Stimulated activated CD4-positive, alpha-beta T cell treated with anti-CD3 and anti-CD28 coated beads, Interleukin-12 subunit alpha, Interleukin-12 subunit beta, amount 100 ng/mL, for 4 hours (primary cell): ENCODE results near the gene ZBTB3.
A peak's percentile ranks its signal among the peaks of the same experiment; 100 is the strongest.
"Not testable (repeated sequence)": the region's sequence is repeated elsewhere in the genome, so short reads cannot be mapped to it uniquely, and the experiment has no call there.

ENCODE experiments used
- DNase-seq: peaks from one replicate; pipeline ENCODE4 v3.0.0-alpha.2; 2020

The ZBTB3 gene

DNA sequence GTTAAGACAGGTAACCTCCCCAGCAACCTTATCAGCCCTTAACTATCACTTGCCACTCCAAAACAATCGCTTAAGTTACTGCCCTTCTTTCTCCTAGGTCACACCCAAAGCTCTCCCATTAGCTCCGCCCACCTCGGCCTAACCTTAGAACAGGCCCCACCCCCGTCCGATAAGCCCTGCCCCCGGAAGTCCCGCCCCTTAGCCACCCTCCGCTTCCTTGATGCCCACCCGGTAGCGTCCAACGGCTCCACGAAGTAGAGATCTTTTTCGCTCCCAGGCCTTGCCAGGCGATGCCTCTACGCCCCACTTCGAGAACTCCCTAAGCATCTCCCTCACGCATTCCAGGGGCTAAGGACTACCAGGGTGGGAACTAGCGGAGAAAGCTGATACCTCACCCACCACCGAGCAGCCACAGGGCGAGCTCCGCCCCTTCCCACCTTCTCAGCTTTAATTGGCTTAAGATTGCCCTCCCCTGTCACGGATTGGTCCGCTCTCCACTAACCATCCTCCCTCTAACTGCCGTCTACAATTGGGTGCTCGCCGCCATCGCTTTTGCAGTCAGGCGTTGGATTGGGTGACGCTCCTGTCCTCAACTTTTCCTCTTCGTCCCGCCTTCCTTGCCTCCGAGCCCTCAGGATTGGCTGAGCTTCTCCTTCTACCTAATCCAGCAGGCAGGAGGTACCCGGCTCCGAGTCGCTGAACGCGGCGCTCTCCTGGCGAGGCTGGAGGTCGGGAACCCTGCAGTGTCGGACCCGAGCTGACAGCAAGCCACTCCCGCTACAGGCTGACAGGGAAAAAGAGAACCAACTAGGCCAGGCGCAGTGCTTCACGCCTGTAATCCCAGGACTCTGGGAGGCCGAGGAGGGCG, at the start of gene ZBTB3:
ZBTB3 (minus strand) TSS at position 425 of the 868 bp plus-strand sequence. CDS start 496 bp downstream, outside the sequence.
- peak; percentile 96 for DNase-seq

DNA sequence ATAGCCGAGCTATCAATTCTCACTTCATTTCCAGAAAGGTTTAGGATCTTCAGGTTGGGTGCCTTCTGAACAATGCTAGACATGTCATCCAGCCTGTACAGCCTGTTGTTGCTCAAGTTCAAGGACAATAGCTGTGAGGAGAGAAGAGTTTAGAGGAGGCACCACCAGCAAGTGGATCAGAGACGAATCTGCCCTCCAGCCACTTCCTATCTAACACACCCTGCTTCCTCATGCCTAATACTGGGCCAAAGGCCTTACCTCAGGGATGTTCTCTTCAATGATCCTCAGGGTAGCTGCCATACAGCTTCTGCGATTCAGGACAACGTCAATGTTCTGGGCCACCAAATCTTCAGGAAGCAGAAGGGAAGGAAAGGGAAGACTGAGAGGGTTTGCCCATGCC, 47.1 kb upstream of the ZBTB3 start:
- no peak for DNase-seq

DNA sequence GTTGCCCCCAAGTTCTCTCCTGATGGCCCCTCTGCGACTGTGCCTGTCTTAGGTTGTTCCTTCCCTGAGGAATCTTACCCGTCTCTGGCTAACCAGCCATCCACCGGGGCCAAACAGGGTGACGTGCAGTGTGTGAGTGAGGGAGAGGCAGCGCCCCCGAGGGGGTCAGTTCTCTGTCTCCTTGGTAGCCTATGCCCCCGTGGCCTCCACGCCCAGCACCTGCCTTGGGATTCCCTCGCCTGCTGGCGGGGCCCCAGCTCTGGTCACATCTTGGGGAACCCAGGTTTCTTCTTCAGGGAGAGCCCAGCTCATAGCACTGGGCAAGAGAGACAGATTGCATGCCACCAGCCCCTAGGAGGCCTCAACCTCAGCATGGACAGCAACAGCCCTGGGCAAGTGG, 45.5 kb upstream of the ZBTB3 start:
- DNase-seq: no peak

DNA sequence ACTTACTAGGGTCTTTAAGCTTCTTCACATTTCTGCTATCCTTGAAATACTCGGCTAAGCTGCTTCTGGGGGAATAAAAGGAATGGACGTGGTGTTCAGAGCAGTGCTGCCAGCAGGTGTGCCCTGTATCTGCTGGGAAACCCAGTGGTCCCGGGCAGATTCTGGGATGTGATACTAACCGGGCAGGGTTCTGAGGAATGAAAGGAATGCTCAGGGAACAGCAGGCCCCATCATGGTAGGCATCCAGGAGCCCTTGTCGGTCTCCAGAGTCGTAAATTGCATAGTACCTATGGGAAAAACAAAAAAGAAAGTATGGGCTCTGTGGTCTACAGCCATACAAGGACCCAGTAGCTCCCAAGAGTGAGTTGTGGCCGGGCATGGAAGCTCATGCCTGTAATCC, 42.3 kb upstream of the ZBTB3 start:
- no peak for DNase-seq

DNA sequence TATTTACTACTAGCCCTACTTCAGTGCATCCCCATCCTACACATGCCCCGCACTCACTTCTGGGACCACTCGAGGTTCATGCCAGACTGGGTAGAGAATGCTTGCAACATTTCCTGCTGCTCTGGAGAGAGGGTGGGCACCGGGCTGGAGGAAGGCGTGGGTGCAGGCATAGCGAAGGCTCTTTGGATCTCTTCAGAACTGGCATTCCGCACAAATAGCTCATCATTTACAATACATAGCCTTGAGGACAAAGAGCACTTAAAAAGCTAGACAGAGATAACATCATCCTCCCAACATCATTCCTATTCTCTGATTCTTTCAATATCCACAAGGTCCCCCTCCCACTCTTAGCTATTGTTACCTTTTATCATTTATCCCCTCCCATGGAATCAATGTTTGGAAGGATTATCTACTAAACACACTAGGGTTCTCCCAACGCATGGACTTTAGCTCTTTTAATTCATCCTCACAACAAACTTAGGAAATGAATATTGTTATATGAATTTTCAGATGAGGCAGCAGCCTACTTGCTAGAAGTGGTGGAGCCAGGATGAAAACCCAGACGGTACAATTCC, 40.3 kb upstream of the ZBTB3 start:
- DNase-seq: no peak

DNA sequence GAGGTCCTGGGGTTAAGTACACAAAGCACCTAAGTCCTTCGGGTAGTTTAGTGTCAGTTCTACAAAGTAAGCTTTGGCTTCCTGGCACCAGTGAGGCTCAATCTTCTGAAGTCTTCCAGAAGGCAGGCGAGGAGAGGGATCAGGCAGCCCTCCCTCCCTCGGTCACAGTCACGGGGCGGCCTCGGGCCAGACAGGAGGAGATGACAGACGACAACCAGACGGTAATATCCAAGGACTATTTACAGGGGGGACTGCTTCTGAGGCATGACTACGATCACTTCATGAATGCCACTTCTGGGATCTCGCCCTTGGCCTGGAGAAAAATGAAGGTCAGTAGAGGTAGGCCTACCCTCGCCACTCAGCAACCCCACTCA, 38.2 kb upstream of the ZBTB3 start:
- DNase-seq: no peak

DNA sequence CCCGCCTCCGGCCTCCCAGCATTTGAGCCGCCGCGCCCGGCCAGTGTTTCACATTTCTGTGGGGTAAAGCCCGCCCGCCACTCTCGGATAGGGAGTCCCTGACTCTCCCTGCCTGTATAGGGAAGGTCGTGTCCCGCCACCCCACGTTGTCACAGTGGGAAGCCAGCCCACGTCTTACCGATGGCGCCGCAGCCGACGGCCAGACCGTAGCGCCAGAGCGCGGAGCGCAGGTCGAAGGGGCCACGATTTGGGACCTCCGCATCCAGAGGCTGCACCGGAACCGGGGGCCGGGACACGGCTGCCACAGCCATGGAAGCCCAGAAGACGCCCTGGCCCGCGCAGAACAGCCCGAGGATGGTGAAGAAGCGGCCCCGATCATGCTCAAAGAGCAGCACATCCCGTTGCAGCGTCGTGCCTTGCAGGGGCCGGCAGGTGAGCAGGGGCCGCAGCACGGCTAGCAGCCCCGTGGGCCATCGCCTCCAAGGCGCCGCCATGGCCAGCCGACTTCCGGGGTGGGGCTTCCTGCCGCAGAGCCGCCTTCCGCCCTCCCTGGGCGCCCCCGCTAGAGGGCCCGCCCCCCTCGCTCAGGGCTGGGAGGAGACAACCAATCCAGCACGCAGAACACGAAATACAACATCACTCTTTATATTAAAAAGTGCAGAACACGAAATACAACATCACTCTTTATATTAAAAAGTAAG, 37.7 kb upstream of the ZBTB3 start, which contains the start of gene TMEM223:
TMEM223 (minus strand) TSS at position 506 of the 701 bp plus-strand sequence; CDS start at position 494, 12 bp downstream.
- DNase-seq: peak; percentile 89

DNA sequence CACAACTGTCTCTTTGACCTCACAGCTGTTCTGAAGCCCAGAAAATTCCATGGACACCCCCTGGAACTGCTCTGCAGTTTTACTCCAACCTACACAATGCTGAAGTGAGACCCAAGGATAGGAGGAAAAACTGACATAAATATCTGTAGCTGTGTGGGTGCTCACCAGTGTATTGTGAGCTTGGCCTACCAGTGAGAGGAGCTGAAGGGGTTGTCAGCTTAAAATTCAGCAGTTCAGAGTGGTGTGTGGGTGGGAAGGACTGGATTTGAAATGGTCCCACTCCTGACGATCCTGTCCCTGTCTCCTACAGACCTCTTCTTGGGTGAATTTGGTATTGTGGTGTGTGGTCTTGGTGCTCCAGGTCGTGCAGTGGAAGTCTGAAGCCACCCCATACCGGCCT, 35.6 kb upstream of the ZBTB3 start:
- no peak for DNase-seq

DNA sequence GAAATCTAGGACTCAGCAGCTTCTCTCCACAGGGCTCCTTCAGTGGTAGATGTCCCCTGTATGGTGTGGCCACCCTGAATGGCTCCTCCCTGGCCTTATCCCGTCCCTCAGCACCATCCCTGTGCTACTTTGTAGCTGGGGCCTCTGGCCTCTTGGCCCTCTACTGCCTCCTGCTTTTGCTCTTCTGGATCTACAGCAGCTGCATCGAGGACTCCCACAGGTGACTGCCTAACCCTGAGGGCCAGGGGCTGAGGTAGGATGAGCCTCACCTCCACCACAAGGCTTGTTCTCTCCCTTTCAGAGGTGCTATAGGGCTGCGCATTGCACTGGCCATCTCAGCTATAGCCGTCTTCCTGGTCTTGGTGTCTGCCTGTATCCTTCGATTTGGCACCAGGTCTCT, 35.0 kb upstream of the ZBTB3 start:
- no peak for DNase-seq

DNA sequence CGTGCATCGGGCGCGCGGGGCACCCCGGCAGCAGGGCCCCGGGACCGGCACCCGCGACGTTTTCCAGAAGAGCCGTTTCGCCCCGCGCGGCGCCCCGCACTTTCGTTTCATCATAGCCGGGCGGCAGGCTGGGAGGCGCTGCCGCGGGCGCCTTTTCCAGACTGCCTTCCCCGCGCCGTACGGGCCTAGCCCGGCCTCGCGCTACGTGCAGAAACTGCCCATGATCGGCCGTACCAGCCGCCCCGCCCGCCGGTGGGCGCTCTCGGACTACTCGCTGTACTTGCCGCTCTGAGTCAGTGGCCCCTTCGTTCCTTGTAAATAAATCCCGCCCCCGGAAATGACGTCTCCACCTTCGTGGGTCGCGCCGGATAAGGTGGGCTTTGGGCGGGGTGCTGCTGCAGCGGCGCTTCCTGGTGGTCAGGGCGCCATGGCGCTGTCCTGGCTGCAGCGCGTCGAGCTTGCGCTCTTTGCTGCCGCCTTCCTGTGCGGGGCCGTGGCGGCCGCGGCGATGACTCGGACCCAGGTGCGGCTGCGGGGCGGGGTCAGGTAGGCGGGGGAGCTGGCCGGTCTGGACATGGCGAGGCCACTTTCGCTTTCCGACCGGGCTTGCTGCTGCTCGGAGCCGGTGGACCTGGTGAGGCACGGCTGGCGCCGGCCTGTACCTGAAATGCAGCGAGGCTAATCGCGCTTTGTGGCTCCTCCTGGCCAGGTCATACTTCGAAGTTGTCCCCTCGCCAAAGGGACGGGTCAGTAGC, 33.2 kb upstream of the ZBTB3 start, which contains the start of gene TMEM179B:
TMEM179B (plus strand) TSS at position 398 of the 755 bp plus-strand sequence; CDS start at position 428, 30 bp downstream.
- DNase-seq: peak; percentile 96

DNA sequence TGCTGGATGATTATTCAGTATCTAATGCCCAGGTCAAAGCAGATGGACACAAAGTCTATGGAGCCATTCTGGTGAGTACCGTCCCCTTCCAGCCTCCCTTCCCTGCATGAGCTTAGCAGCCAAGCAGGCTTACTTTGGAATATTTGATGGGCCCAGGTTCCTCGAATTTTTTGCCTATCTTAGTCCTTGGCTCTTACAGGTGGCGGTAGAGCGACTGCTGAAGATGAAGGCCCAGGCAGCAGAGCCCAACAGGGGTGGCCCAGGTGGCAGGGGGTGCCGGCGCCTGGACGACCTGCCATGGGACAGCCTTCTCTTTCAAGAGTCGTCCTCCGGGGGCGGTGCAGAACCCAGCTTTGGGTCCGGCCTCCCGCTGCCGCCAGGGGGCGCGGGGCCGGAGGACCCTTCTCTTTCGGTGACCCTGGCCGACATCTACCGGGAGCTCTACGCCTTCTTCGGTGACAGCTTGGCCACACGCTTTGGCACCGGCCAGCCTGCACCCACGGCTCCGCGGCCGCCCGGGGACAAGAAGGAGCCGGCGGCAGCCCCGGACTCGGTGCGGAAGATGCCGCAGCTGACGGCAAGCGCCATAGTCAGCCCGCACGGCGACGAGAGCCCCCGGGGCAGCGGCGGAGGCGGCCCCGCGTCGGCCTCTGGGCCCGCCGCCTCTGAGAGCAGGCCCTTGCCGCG, 32.5 kb upstream of the ZBTB3 start:
- peak; percentile 77 for DNase-seq

DNA sequence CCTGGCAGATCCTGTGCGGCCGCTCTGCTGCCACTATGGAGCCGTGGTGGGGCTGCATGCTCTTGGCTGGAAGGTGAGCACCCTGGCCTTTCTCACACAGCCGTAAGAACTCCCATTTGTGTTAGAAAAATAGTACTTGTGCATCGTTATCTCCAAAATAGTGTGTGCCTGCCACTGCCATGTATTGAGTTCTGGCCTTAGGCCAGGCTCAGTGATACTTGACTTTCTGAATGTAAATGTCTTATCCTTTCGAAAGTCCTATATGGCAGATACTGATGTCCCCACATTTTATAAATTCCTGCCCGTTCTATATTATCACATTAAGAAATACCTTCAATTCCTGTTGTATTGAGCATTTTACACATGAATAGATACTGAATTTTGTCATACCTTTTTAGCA, 28.8 kb upstream of the ZBTB3 start:
- DNase-seq: no peak

DNA sequence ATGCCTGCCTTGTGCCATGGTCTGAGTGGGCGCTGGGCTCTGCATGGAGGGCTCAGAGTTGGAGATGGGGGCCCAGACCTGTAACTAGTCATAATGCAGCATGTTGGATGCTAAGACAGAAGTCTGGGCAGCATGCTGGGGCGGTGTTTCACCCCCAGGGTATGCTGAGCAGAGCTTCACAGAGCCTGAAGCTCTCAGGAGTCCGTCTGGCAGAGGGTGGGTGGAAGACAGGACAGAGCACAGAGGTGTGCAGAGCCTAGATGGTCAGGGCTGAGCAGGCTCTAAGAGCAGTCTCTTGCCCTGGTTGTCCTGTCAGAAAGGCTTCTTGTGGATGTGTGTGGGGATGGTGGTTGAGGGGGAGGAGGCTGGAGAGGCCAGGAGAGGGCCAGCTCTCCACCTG, 24.5 kb upstream of the ZBTB3 start:
- no peak for DNase-seq

DNA sequence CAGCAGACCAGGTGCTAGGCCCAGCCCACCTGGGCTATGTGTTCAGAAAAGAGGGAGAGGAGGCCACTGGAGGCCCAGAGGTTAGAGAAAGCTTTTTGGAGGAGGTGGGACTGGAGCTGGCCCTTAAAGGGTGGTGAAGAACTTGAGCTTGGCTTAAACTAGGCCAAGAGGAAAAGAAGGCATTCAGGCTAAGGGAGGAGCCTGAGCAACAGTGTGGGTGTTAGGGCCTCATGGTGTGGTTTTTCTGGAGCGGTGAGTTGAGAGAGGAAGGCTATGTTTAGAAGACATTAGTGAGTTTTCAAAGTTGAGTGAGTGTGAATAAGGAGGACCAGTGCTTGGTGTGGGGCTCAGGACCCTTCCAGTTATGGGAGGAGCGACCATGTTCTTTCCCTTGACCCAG, 23.4 kb upstream of the ZBTB3 start:
- DNase-seq: no peak

DNA sequence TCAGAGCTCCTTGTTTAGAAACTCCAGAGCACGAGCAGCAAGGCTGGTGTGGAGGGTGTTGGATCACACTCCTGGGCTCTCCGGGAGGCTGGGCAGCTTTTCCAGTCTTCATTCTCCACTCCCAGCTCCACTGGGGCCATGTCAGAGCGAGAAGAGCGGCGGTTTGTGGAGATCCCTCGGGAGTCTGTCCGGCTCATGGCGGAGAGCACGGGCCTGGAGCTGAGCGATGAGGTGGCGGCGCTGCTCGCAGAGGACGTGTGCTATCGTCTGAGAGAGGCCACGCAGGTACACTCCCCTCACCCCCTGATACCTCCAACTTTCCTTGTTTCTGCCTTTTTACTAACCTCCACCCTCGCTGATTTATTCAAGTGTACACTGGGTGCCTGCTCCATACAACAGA, 21.7 kb upstream of the ZBTB3 start:
- DNase-seq: no peak

DNA sequence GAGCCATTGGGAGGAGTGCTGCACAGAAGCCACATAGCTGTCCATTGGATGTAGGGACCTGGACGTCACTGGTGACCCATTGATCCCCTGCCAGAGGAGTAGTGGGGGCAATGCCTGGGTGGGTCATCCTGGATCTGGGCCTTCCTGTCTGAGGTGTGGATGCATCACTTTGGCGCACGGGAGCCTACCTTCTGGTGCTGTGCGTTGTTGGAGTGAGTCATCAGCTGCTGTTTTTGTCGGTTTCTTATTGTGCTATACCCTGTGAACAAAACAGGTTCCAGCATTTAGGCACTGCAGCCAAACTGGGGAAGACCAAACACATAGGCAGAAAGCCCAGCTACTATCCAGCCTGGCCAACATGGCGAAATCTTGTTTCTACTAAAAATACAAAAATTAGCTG, 20.4 kb upstream of the ZBTB3 start:
- no peak for DNase-seq

DNA sequence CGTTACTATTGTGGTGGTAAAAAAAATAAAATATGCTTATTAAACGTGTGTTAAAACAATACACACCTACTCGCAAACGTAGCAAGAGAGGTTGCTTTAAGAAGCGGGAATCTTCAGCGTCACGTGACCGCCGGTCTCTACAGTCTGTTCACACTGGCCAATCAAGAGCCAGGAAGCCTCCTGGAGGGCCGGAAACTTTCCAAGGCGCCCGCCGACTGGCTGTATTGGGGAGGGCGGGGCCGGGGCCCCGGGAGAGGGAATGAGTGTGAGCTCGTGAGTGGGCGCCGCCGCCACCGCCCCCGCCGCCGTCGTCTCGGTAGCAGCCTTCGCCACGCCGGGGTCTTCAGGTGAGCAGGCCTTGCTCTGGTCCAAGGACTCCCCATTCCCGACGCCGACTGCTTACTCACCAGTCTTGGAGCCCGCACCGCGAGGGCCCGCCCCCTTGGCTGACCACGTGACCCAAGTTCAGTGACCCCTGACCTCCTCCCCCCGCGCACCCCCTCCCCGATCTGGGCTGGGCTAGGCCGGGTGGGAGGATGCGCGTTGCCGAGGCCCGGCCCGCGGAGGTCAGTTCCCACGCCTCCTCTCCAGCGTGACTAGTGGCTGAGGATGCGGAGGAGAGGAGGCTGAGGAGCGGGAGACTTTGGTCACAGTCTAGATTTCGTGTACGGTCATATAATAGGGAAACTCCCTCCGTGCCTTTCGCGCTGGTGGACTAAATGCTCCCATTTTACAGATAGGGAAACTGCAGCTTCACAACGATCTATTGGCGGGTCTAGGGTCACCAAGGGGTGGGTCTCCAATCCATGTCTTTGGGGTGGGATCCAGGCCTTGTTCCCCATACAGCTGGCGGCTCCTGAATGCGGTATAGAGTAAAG, 17.4 kb upstream of the ZBTB3 start, which contains the start of gene TAF6L:
TAF6L (plus strand) TSS at position 253 of the 878 bp plus-strand sequence. CDS start 4,388 bp downstream, outside the sequence.
- peak; percentile 91 for DNase-seq

DNA sequence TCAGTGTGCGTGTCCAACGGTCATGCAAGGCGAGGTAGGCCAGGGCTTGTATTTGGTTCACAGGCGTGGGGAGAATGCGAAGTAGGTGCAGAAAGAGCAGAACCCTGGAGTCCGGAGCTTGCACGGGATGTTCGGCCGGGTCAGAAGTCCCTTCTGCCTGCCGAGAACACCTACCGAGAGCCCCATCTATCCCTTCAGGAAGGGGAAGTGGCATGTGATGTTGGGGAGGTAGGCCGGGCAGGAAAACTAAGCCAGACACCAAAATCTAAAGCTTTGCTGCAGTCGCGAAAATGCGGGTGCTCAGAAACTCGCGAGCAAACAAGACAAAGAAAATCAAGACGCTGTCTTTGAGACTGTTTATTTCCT, 16.8 kb upstream of the ZBTB3 start:
- DNase-seq: no peak

DNA sequence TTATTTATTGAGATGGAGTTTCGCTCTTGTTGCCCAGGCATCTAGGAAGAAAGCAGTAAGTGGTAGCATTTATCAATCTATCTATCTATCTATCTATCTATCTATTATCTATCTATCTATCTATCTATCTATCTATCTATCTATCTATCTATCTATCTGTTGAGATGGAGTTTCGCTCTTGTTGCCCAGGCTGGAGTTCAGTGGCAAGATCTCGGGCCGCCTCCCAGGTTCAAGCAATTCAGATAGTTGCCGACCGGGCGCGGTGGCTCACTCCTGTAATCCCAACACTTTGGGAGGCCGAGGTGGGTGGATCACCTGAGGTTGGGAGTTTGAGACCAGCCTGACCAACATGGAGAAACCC, 6.9 kb upstream of the ZBTB3 start:
- DNase-seq: not testable (repeated sequence)

DNA sequence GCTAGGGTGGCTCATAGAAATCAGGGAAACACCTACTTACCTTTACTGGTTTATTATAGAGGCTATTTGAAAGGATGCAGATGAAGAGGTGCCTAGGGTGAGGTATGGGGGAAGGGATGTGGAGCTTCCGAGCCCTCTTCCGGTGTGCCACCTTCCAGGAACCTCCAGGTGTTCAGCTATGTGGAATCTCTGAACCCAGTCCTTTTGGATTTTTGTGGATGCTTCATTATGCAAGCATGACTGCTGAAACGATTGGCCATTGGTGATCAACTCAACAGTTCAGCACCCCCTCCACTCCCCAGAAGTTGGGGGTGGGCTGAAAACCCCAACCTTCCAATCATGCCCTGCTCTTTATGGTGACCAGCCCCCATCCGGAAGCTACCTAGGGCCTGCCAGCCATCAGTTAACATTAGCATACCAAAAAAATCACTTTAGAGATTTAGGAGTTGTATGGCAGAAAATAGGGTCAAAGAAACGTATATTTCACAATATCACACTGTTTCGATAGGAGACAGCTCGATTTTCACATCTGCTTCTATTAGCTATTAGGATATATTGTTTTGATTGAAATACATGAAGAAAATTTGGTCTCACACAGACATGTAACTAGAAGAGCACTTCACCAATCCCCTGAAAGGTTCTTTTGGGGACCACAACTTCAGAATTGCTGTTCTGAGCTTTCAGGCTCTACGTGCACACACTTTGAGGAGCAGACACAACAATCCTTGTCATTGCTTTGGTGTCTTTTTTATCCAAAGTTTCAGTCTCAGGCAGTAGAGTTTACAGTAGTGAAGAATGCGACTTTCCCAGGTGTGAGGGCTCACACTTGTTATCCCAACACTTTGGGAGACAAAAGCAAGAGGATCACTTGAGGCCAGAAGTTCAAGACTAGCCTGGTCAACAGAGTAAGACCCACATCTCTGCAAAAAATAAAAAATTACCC, 4.2 kb upstream of the ZBTB3 start:
- DNase-seq: no peak
